Measurements from ENCODE around the gene DHRS7. TPM values are rescaled to one million over a fixed set of nuclear protein-coding genes. Genes with fewer than 3 reads are reported as not detected.

Gene DHRS7, protein sequence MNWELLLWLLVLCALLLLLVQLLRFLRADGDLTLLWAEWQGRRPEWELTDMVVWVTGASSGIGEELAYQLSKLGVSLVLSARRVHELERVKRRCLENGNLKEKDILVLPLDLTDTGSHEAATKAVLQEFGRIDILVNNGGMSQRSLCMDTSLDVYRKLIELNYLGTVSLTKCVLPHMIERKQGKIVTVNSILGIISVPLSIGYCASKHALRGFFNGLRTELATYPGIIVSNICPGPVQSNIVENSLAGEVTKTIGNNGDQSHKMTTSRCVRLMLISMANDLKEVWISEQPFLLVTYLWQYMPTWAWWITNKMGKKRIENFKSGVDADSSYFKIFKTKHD
- total RNA-seq (2022; extraction: Qiagen RNA extraction): 77.2 to 89.7 TPM (median 80.8 TPM) in 5 replicates

DNA sequence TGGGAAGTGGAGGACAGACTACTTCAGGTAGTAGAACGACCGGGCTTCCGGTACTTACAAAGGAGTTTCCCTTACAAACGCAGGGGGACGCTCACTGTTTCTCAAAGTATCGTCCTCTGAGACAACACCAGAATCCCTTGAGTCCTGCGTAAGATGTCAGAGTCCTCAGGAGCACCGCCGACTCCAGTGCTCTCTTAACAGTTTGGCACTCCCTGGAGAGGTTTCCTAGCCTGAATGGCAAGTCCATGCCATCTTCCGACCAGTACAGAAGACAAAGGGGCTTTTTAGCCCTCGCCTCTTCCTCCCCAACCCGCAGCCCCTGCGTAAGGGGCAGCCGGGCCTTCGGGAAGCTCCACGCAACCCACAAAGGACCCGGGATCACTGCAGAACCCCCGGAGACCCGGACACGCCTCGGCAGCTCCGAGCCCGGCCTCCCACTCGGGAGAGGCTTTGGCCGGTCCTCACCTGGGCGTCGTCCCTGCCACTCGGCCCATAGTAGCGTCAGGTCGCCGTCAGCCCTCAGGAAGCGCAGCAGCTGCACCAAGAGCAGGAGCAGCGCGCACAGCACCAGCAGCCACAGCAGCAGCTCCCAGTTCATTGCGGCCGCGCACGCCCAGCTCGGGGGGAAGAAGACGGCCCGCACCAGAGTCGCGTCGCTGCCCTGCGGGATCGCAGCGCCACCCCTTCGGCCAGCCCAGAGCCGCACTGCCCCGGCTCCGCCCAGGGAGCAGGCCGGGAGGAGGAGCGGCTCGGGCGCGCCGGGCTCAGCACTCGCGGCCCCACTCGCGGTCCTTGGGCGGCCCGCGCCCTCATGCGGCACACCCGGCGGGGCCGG lies at the start of gene DHRS7:
TSS of gene DHRS7 (minus strand) at position 687 of the 835 bp plus-strand sequence. CDS start at position 598, 89 bp downstream.

Other genes starting within 250 kb of the DHRS7 start
- gene LRRC9, start 245.3 kb downstream of the DHRS7 start, total RNA-seq (2022; extraction: Qiagen RNA extraction): not detected in 5 replicates
- gene PCNX4, start 73.5 kb downstream of the DHRS7 start, total RNA-seq (2022; extraction: Qiagen RNA extraction): 23.8 to 34.6 TPM (median 28.1 TPM) in 5 replicates
- gene PPM1A, start 83.8 kb upstream of the DHRS7 start, total RNA-seq (2022; extraction: Qiagen RNA extraction): 32.7 to 43.3 TPM (median 36.5 TPM) in 5 replicates